Gastroesophageal sphincter (tissue), 4 donors: ENCODE data around the gene KNCN. TPM values are rescaled to one million over a fixed set of nuclear protein-coding genes. Genes with fewer than 3 reads are reported as not detected.

Experiments used
- ATAC-seq: fragments of 150-250 bp; one replicate; pipeline ENCODE4 v1.9.1; 2016; ENCODE audit warnings: mild to moderate bottlenecking, moderate library complexity
- H3K27ac ChIP-seq, 4 donors: fragments of 200-600 bp; sonication (generic) in 3 of 4; 1 replicate in 3 of 4; 2 replicates in 1 of 4; pipeline ENCODE4 v1.5.1; 2016 to 2019
- H3K27me3 ChIP-seq: fragments of 200-600 bp; sonication (generic); one replicate; pipeline ENCODE4 v1.5.1; 2019
- H3K36me3 ChIP-seq, 2 donors: fragments of 200-600 bp; sonication (generic); one replicate each; pipeline ENCODE4 v1.5.1; 2019; ENCODE audit warnings: control low read depth in 1 of 2
- H3K4me1 ChIP-seq, 3 donors: fragments of 200-600 bp; sonication (generic); 1 replicate in 2 of 3; 2 replicates in 1 of 3; pipeline ENCODE4 v1.5.1; 2016 to 2019; ENCODE audit warnings: control low read depth in 2 of 3
- H3K4me3 ChIP-seq, 2 donors: fragments of 200-600 bp; sonication (generic); one replicate each; pipeline ENCODE4 v1.5.1; 2019; ENCODE audit warnings: mild to moderate bottlenecking in 1 of 2, moderate library complexity in 1 of 2
- H3K9me3 ChIP-seq, 3 donors: fragments of 200-600 bp; sonication (generic); one replicate each; pipeline ENCODE4 v1.5.1; 2017 to 2019; ENCODE audit warnings: control low read depth in 2 of 3
- EP300 ChIP-seq: sonication (generic); formaldehyde crosslinking; IDR thresholded peaks from one replicate; pipeline ENCODE4 v1.6.1; 2017; ENCODE audit warnings: antibody characterized with exemption, mild to moderate bottlenecking
- POLR2A ChIP-seq, 2 donors: fragments of 450-650 bp; IDR thresholded peaks; one replicate each; pipeline ENCODE4 v1.6.1; 2017; ENCODE audit warnings: antibody characterized with exemption in 2 of 2, mild to moderate bottlenecking in 2 of 2, moderate library complexity in 1 of 2
- POLR2AphosphoS5 ChIP-seq: sonication (generic); formaldehyde crosslinking; IDR thresholded peaks from one replicate; pipeline ENCODE4 v1.6.1; 2017; ENCODE audit warnings: antibody characterized with exemption
- WGBS, 2 donors: methylation state at CpG; one replicate each; pipeline ENCODE4 v1.1.5; 2018; ENCODE audit warnings: low coverage in 1 of 2; 5-methylcytosine and 5-hydroxymethylcytosine counted together
- total RNA-seq, 4 donors: library from RNA; depleted of rRNA; stranded (reverse); fragments of >200 nt; gene quantifications; one replicate each; pipeline ENCODE4 v1.1.0, GENCODE V29; 2016
- TF ChIP-seq, protein P1 (sequence below), 4 experiments: fragments of 200-600 bp in 2 of 4; fragments of 450-650 bp in 2 of 4; sonication (generic) in 1 of 4; IDR thresholded peaks; one replicate each; pipeline ENCODE4 v1.5.1; 2017 to 2019; ENCODE audit warnings: antibody characterized with exemption in 4 of 4, mild to moderate bottlenecking in 2 of 4, moderate library complexity in 2 of 4

Gene KNCN
- total RNA-seq, 4 donors from 2014 or later = not detected

DNA sequence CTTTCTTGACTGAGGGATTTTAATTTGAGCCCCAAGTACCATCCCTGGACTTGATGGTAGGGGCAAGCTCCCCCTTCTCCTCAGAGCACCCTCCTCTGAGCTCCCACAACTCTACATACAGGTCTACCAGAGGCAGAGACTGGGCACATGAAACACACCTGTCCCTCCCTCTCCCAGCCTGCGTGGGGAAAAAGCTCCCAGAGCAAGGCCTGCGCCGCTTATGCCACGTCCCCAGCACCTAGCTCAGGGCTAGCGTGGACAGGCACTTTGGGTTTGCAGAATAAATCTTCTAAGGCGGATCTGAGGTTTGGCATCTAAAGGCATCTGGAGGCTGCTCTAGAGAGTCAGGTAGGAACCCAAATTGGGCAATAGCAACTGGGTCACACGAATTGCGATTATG lies 7.5 kb upstream of the KNCN start:
- H3K4me3 ChIP-seq = no peak overlapping the region
- no CpG with 5 or more reads among the region's 8 CpGs for WGBS, 2 donors
- H3K27ac ChIP-seq = no peak overlapping the region
- TF ChIP-seq POLR2A (IDR thresholded peaks at IDR 0.05) = no peak
- TF ChIP-seq, protein P1, sequence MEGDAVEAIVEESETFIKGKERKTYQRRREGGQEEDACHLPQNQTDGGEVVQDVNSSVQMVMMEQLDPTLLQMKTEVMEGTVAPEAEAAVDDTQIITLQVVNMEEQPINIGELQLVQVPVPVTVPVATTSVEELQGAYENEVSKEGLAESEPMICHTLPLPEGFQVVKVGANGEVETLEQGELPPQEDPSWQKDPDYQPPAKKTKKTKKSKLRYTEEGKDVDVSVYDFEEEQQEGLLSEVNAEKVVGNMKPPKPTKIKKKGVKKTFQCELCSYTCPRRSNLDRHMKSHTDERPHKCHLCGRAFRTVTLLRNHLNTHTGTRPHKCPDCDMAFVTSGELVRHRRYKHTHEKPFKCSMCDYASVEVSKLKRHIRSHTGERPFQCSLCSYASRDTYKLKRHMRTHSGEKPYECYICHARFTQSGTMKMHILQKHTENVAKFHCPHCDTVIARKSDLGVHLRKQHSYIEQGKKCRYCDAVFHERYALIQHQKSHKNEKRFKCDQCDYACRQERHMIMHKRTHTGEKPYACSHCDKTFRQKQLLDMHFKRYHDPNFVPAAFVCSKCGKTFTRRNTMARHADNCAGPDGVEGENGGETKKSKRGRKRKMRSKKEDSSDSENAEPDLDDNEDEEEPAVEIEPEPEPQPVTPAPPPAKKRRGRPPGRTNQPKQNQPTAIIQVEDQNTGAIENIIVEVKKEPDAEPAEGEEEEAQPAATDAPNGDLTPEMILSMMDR (IDR thresholded peaks at IDR 0.05) = no peak
- TF ChIP-seq EP300 = no peak
- no peak for TF ChIP-seq POLR2AphosphoS5
- H3K9me3 ChIP-seq = no peaks in the 10 kb centered on the region
- no peaks in the 10 kb centered on the region for H3K4me1 ChIP-seq
- H3K27me3 ChIP-seq = no peaks in the 10 kb centered on the region
- peaks cover 0 to 66% of the 10 kb centered on the region in 2 donors for H3K36me3 ChIP-seq
- no peak for ATAC-seq

DNA sequence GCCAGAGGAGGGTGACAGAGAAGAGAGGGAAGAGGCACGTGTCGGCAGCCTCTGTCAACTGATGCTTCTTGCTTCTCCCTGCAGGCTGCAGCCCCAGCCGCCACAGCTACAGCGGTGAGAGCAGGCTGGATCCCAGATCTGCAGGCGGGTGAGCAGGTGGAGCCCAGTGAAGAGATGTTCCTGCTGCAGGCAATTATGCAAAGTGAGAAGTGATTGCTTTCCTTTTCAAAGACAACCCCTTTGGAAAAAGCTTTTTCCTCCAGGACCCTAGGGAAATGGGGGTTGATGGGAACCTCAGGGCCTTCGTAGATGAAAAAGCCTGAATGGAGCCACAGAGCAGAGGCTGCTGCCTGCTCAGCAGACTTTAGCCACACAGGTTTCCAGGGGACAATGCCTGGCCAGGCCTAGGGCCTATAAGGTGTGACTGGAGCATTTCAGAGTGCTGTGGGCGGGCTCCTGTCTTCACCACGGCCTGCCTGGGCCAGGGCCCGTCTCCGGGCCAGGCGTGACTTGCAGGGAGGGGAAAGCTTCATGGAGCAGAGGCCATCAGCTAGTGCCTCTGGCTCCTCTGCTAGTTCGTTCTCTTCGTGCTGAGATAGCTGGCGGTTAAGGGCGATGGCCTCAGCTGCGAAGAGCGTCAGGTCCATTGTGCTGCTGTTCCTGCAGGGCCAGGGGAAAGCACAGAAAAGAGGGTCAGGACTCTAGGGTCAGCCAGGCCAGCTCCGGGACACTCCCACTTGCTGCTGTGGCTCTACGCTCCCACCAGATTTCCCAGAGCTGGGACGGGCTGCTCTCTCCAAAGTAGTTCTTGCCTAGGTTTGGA lies 6.9 kb upstream of the KNCN start:
- no peaks in the 10 kb centered on the region for H3K9me3 ChIP-seq
- H3K27ac ChIP-seq = no peak overlapping the region
- no peaks in the 10 kb centered on the region for H3K4me1 ChIP-seq
- H3K27me3 ChIP-seq = no peaks in the 10 kb centered on the region
- H3K36me3 ChIP-seq = peaks cover 0 to 60% of the 10 kb centered on the region in 2 donors
- no peak overlapping the region for H3K4me3 ChIP-seq
- WGBS, 2 donors = 69 to 72% methylated on average over 4 to 5 of the region's 20 CpGs
- no peak for TF ChIP-seq EP300
- TF ChIP-seq POLR2A (IDR thresholded peaks at IDR 0.05) = no peak
- no peak for TF ChIP-seq POLR2AphosphoS5
- ATAC-seq = no peak

DNA sequence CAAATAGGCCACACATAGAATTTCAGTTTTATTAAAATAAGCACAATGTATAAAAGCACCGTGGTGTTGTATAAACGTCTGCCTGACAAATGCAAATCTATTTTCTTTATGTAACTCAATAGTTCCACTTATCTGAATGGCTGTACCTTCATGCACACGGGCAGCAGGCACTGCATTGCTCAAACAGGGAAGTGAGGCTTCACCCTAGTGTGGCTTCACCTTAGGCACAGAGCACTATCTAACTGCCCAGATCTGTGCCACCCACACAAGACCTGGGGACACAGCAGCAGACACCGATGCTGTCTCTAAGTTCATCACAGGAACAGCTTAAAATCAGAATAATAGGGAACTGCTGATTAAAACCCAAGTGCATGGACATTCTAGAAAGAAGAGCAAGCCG lies 6.0 kb upstream of the KNCN start:
- no peak for TF ChIP-seq EP300
- TF ChIP-seq POLR2AphosphoS5 = no peak
- no peak for TF ChIP-seq POLR2A (IDR thresholded peaks at IDR 0.05)
- TF ChIP-seq, protein P1 (IDR thresholded peaks at IDR 0.05) = no peak
- H3K36me3 ChIP-seq = peaks cover 0 to 50% of the 10 kb centered on the region in 2 donors
- H3K27me3 ChIP-seq = no peaks in the 10 kb centered on the region
- H3K4me1 ChIP-seq = no peaks in the 10 kb centered on the region
- no peak for ATAC-seq
- H3K27ac ChIP-seq = no peak overlapping the region
- no peaks in the 10 kb centered on the region for H3K9me3 ChIP-seq
- WGBS, 2 donors = 65 to 76% methylated on average over 4 of the region's 5 CpGs
- no peak overlapping the region for H3K4me3 ChIP-seq

DNA sequence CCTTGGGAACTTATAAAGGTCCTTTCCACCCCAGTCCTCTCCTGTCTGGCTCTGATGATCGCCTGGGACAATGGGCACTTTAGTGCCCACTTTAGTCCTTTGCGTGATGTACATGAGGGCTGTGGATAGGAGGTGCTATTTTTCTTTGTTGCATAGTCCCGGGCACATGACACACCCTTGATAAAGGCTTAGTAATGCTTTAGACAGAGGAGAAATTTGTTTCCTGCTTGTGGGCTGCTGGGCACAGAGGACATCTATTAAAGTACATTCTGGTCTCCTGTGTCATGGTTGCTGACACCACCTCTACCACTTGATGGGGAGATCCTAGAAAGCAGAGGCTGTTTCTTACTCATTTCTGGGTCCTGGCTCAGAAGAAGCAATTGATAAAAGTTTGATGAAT lies 5.4 kb upstream of the KNCN start:
- H3K9me3 ChIP-seq = no peaks in the 10 kb centered on the region
- no peaks in the 10 kb centered on the region for H3K4me1 ChIP-seq
- no peak for TF ChIP-seq POLR2A (IDR thresholded peaks at IDR 0.05)
- TF ChIP-seq, protein P1 (IDR thresholded peaks at IDR 0.05) = no peak
- TF ChIP-seq POLR2AphosphoS5 = no peak
- no peak for TF ChIP-seq EP300
- ATAC-seq = no peak
- H3K36me3 ChIP-seq = peaks cover 0 to 44% of the 10 kb centered on the region in 2 donors
- WGBS, 2 donors = no CpG with 5 or more reads among the region's 3 CpGs
- no peaks in the 10 kb centered on the region for H3K27me3 ChIP-seq
- H3K27ac ChIP-seq = no peak overlapping the region
- no peak overlapping the region for H3K4me3 ChIP-seq

DNA sequence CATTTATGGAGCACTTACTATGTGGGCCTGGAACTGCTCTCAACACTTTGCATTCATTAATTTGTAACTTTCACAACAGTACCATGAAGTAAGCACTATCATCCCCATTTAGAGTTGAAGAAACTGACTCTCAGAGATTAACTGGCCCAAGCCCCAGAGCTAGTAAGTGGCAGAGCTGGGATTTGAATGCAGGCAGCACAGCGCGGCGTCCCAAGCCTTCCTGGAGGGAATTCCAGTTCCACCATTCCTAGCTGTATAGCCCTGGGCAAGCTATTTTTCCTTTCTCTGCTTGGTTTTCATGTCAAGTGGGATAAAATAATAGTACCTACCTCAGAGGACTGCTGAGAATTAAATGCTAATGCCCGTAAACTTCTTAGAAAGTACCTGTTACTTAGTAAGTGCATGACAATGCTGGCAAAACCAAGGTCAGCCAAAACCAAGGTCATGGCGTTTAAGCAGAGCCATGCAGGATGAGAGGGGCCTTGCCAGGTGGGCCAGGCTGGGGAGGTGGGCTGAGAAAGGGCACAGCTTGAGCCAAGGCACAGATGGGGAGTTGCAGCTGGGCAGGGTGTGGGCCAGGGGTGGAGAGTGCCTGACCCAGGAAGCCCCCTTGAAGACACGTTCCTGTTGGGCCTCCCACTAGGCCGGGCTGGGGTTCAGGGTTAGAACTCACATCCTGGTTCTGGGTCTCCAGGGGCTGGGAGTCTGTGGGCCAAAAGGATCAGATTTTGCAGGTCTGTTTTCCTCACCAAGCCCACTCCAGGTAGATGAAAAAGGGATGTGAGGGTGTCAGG lies 4.6 kb upstream of the KNCN start:
- TF ChIP-seq, protein P1 (IDR thresholded peaks at IDR 0.05) = no peak
- no peaks in the 10 kb centered on the region for H3K9me3 ChIP-seq
- no peak overlapping the region for H3K27ac ChIP-seq
- peaks cover 3% of the 10 kb centered on the region for H3K27me3 ChIP-seq
- H3K4me3 ChIP-seq = no peak overlapping the region
- WGBS, 2 donors = 100% methylated on average over 4 of the region's 7 CpGs; no CpG with 5 or more reads in 1 of the 2 donors
- peaks cover 0 to 36% of the 10 kb centered on the region in 2 donors for H3K36me3 ChIP-seq
- H3K4me1 ChIP-seq = no peaks in the 10 kb centered on the region
- no peak for ATAC-seq
